SK-N-SH treated with all-trans-retinoic acid at 6 μM for 48 hours (cell line): Measurements from ENCODE around the gene GDF11.

Experiments
- ARNTL ChIP-seq: fragments of 450-650 bp; formaldehyde crosslinking; IDR thresholded peaks from 2 replicates; pipeline ENCODE4 v1.5.0; 2020; ENCODE audit warnings: low read depth, mild to moderate bottlenecking, moderate library complexity, borderline replicate concordance
- BACH2 ChIP-seq: fragments of 250-450 bp; sonication (Bioruptor Pico); IDR thresholded peaks from 2 replicates; pipeline ENCODE4 v1.9.0; 2021; ENCODE audit warnings: mild to moderate bottlenecking, borderline replicate concordance
- CREB5 ChIP-seq: fragments of 250-450 bp; sonication (Bioruptor Pico); IDR thresholded peaks from 2 replicates; pipeline ENCODE4 v1.5.1; 2020; ENCODE audit warnings: low read depth, mild to moderate bottlenecking, moderate library complexity
- CSDC2 ChIP-seq: fragments of 250-450 bp; sonication (Bioruptor Pico); IDR thresholded peaks from 2 replicates; pipeline ENCODE4 v1.5.0; 2020; ENCODE audit warnings: mild to moderate bottlenecking, moderate library complexity
- CSRNP3 ChIP-seq: fragments of 250-450 bp; sonication (Bioruptor Pico); IDR thresholded peaks from 2 replicates; pipeline ENCODE4 v1.5.1; 2021; ENCODE audit warnings: mild to moderate bottlenecking, moderate library complexity
- GLIS3 ChIP-seq: fragments of 250-450 bp; sonication (Bioruptor Pico); IDR thresholded peaks from 2 replicates; pipeline ENCODE4 v1.5.0; 2020; ENCODE audit warnings: mild to moderate bottlenecking, moderate library complexity
- PATZ1 ChIP-seq: fragments of 250-450 bp; sonication (Bioruptor Pico); IDR thresholded peaks from 2 replicates; pipeline ENCODE4 v1.8.0; 2020; ENCODE audit warnings: mild to moderate bottlenecking, moderate library complexity, borderline replicate concordance
- RARB ChIP-seq: fragments of 250-450 bp; sonication (Bioruptor Pico); IDR thresholded peaks from 2 replicates; pipeline ENCODE4 v1.8.0; 2021; ENCODE audit warnings: mild to moderate bottlenecking, moderate library complexity
- TOX ChIP-seq: fragments of 250-450 bp; sonication (Bioruptor Pico); IDR thresholded peaks from 2 replicates; pipeline ENCODE4 v1.8.0; 2021; ENCODE audit warnings: mild to moderate bottlenecking, moderate library complexity, borderline replicate concordance
- TSHZ2 ChIP-seq: fragments of 250-450 bp; sonication (Bioruptor Pico); IDR thresholded peaks from 2 replicates; pipeline ENCODE4 v1.5.0; 2020; ENCODE audit warnings: mild to moderate bottlenecking, moderate library complexity
- ZC3H10 ChIP-seq: fragments of 250-450 bp; sonication (Bioruptor Pico); IDR thresholded peaks from 2 replicates; pipeline ENCODE4 v1.5.1; 2021; ENCODE audit warnings: mild to moderate bottlenecking, moderate library complexity
- ZFP3 ChIP-seq: fragments of 250-450 bp; sonication (Bioruptor Pico); IDR thresholded peaks from 2 replicates; pipeline ENCODE4 v1.5.0; 2020; ENCODE audit warnings: mild to moderate bottlenecking, moderate library complexity
- ZNF565 ChIP-seq: fragments of 450-650 bp; formaldehyde crosslinking; conservative IDR thresholded peaks from 2 replicates; pipeline ENCODE4 v1.5.0; 2020; ENCODE audit warnings: low read depth, mild to moderate bottlenecking, moderate library complexity
- ZNF8 ChIP-seq: fragments of 450-650 bp; formaldehyde crosslinking; IDR thresholded peaks from 2 replicates; pipeline ENCODE4 v1.5.0; 2020; ENCODE audit warnings: mild to moderate bottlenecking, moderate library complexity

- TF ChIP-seq ZFP3 (CRISPR knock-in tag) (no peak), TOX (no peak), ARNTL (CRISPR knock-in tag) (no peak), CREB5 (CRISPR knock-in tag) (no peak), PATZ1 (CRISPR knock-in tag) (no peak), ZC3H10 (CRISPR knock-in tag) (no peak), ZNF8 (CRISPR knock-in tag) (no peak), ZNF565 (CRISPR knock-in tag) (no peak), RARB (CRISPR knock-in tag) (no peak), BACH2 (CRISPR knock-in tag) (no peak), CSDC2 (no peak), CSRNP3 (CRISPR knock-in tag) (no peak), GLIS3 (CRISPR knock-in tag) (no peak), TSHZ2 (no peak)
Measured at GRCh38 chr12:55727643-55728185, 15.2 kb upstream of the GDF11 start.
